H1 (cell line): ENCODE results near the gene CLINT1. TPM values are rescaled to one million over a fixed set of nuclear protein-coding genes. Genes with fewer than 3 reads are reported as not detected.
A peak's percentile ranks its signal among the peaks of the same experiment; 100 is the strongest.

Experiments
- CTCF ChIA-PET: fragments of 300-600 bp; sonication (Branson Sonifier 250); formaldehyde crosslinking; loops from one replicate; lab custom pipeline; 2021; ENCODE audit not compliant: partially characterized antibody; lab: Charles Lee
- POLR2A ChIA-PET: fragments of 300-600 bp; sonication (Branson Sonifier 250); formaldehyde crosslinking; loops from one replicate; lab custom pipeline; 2021; ENCODE audit warnings: inconsistent platforms; ENCODE audit not compliant: partially characterized antibody; lab: Charles Lee
- DNase-seq, 2 experiments: peaks; one replicate each; pipeline versions ENCODE4 v3.0.0 to v3.0.0-alpha.2; 2010 to 2022; ENCODE audit warnings: low spot score in 2 of 2, low read depth in 1 of 2, mixed read lengths in 1 of 2
- FAIRE-seq: peaks from 2 replicates; lab custom pipeline; 2011; peaks lifted over from hg19 to GRCh38; lab: Jason Lieb, UNC
- H2AFZ ChIP-seq: 2 replicates; pipeline ENCODE4 v1.8.1; 2012; ENCODE audit warnings: low read length, inconsistent platforms
- H2AK5ac ChIP-seq: 2 replicates; pipeline ENCODE4 v1.6.1; 2013; ENCODE audit warnings: low read depth, low read length
- H2BK120ac ChIP-seq: replicated peaks from 2 replicates; pipeline ENCODE3; 2013; ENCODE audit warnings: low read depth, low read length, inconsistent platforms
- H2BK12ac ChIP-seq: 2 replicates; pipeline ENCODE4 v1.6.1; 2013; ENCODE audit warnings: low read depth, low read length
- H2BK15ac ChIP-seq: 2 replicates; pipeline ENCODE4 v1.6.1; 2013; ENCODE audit warnings: low read length
- H2BK20ac ChIP-seq: 2 replicates; pipeline ENCODE4 v1.6.1; 2013; ENCODE audit warnings: low read length
- H2BK5ac ChIP-seq: 2 replicates; pipeline ENCODE4 v1.6.1; 2013; ENCODE audit warnings: low read depth, low read length
- H3K14ac ChIP-seq: 2 replicates; pipeline ENCODE4 v1.6.1; 2013; ENCODE audit warnings: inconsistent platforms; ENCODE audit not compliant: insufficient read length
- H3K18ac ChIP-seq: 2 replicates; pipeline ENCODE4 v1.6.1; 2013; ENCODE audit warnings: low read length; ENCODE audit errors: extremely low read depth
- H3K23ac ChIP-seq: 2 replicates; pipeline ENCODE4 v1.6.1; 2013; ENCODE audit warnings: inconsistent platforms; ENCODE audit not compliant: insufficient read length
- H3K23me2 ChIP-seq: 2 replicates; pipeline ENCODE4 v1.6.1; 2013; ENCODE audit warnings: low read depth, low read length
- H3K27ac ChIP-seq: 2 replicates; pipeline ENCODE4 v1.6.1; 2011; ENCODE audit warnings: low read depth, low read length, inconsistent platforms
- H3K27me3 ChIP-seq, 4 experiments: replicated peaks in 1 of 4; 1 replicate in 1 of 4; 2 replicates in 3 of 4; pipeline versions ENCODE4 v1.6.1 to v1.8.1; 2011 to 2013; ENCODE audit warnings: low read length in 3 of 4, mild to moderate bottlenecking in 3 of 4, inconsistent platforms in 2 of 4, mixed read lengths in 2 of 4, moderate library complexity in 1 of 4; ENCODE audit not compliant: control insufficient read depth in 3 of 4, insufficient read depth in 3 of 4; ENCODE audit errors: extremely low read depth in 1 of 4
- H3K36me3 ChIP-seq, 4 experiments: 2 replicates each; pipeline versions ENCODE4 v1.6.1 to v1.8.1; 2011 to 2013; ENCODE audit warnings: mild to moderate bottlenecking in 4 of 4, low read length in 3 of 4, moderate library complexity in 2 of 4, control low read depth in 1 of 4, inconsistent platforms in 1 of 4; ENCODE audit not compliant: insufficient read depth in 4 of 4, control insufficient read depth in 2 of 4
- H3K4ac ChIP-seq: replicated peaks from 2 replicates; pipeline ENCODE3; 2013; ENCODE audit warnings: low read length, low read depth, mixed read lengths, inconsistent platforms; ENCODE audit not compliant: insufficient read length
- H3K4me1 ChIP-seq, 4 experiments: replicated peaks in 1 of 4; 1 replicate in 1 of 4; 2 replicates in 3 of 4; pipeline versions ENCODE4 v1.6.1 to v1.8.1; 2011 to 2013; ENCODE audit warnings: low read length in 3 of 4, inconsistent platforms in 2 of 4, mixed read lengths in 1 of 4; ENCODE audit not compliant: insufficient read depth in 4 of 4, control insufficient read depth in 3 of 4
- H3K4me2 ChIP-seq, 2 experiments: 2 replicates each; pipeline versions ENCODE4 v1.6.1 to v1.8.1; 2011 to 2013; ENCODE audit warnings: low read depth in 2 of 2, low read length in 2 of 2, control low read depth in 1 of 2, inconsistent platforms in 1 of 2, mild to moderate bottlenecking in 1 of 2; ENCODE audit not compliant: insufficient read depth in 1 of 2
- H3K4me3 ChIP-seq, 4 experiments: fragments of 200-600, 300-600 bp in 1 of 4; sonication (generic), shearing (Covaris generic), sonication (Bioruptor Twin) in 1 of 4; 2 replicates each; pipeline versions ENCODE4 v1.5.1 to v1.8.1; 2011 to 2016; ENCODE audit warnings: low read length in 4 of 4, low read depth in 3 of 4, control low read depth in 2 of 4, inconsistent platforms in 2 of 4, mild to moderate bottlenecking in 2 of 4, mixed read lengths in 1 of 4, moderate library complexity in 1 of 4; ENCODE audit not compliant: insufficient read depth in 2 of 4; ENCODE audit errors: extremely low read depth in 1 of 4
- H3K56ac ChIP-seq: replicated peaks from 2 replicates; pipeline ENCODE3; 2013; ENCODE audit warnings: low read depth, mild to moderate bottlenecking, mixed read lengths, low read length, inconsistent platforms; ENCODE audit not compliant: insufficient read length
- H3K79me1 ChIP-seq: 2 replicates; pipeline ENCODE4 v1.6.1; 2013; ENCODE audit warnings: low read depth, low read length, control low read depth
- H3K79me2 ChIP-seq, 2 experiments: 2 replicates each; pipeline versions ENCODE4 v1.6.1 to v1.8.1; 2012 to 2013; ENCODE audit warnings: low read length in 2 of 2, mild to moderate bottlenecking in 2 of 2, inconsistent platforms in 1 of 2; ENCODE audit not compliant: insufficient read depth in 2 of 2, control insufficient read depth in 1 of 2
- H3K9ac ChIP-seq, 4 experiments: replicated peaks in 1 of 4; 1 replicate in 1 of 4; 2 replicates in 3 of 4; pipeline versions ENCODE4 v1.6.1 to v1.8.1; 2011 to 2013; ENCODE audit warnings: low read depth in 3 of 4, low read length in 3 of 4, control low read depth in 2 of 4, mild to moderate bottlenecking in 2 of 4, moderate library complexity in 2 of 4, inconsistent platforms in 1 of 4; ENCODE audit errors: extremely low read depth in 1 of 4
- H3K9me3 ChIP-seq, 2 experiments: 2 replicates each; pipeline versions ENCODE4 v1.6.1 to v1.8.1; 2012 to 2013; ENCODE audit warnings: mild to moderate bottlenecking in 2 of 2, moderate library complexity in 2 of 2, control low read depth in 1 of 2, inconsistent platforms in 1 of 2, low read depth in 1 of 2, low read length in 1 of 2, mixed read lengths in 1 of 2; ENCODE audit not compliant: insufficient read depth in 2 of 2
- H4K20me1 ChIP-seq, 2 experiments: replicated peaks in 1 of 2; 2 replicates each; pipeline versions ENCODE3 to v1.8.1; 2011 to 2013; ENCODE audit warnings: inconsistent platforms in 2 of 2, low read length in 2 of 2, mild to moderate bottlenecking in 1 of 2; ENCODE audit not compliant: insufficient read depth in 2 of 2, control insufficient read depth in 1 of 2
- H4K5ac ChIP-seq: 2 replicates; pipeline ENCODE4 v1.6.1; 2013; ENCODE audit warnings: low read length, low read depth, mixed read lengths, inconsistent platforms; ENCODE audit not compliant: insufficient read length
- H4K8ac ChIP-seq: 2 replicates; pipeline ENCODE4 v1.8.0; 2013; ENCODE audit warnings: mild to moderate bottlenecking, moderate library complexity, low read length, inconsistent platforms; ENCODE audit not compliant: insufficient read depth; ENCODE audit errors: extremely low read depth
- H4K91ac ChIP-seq: replicated peaks from 2 replicates; pipeline ENCODE3; 2013; ENCODE audit warnings: low read length, mixed read lengths, inconsistent platforms; ENCODE audit not compliant: insufficient read length
- ASH2L ChIP-seq: fragments of 200-600, 300-600 bp; sonication (generic); IDR thresholded peaks from one replicate; pipeline ENCODE4 v1.7.1; 2017; ENCODE audit warnings: low read length
- BACH1 ChIP-seq: IDR thresholded peaks from 2 replicates; pipeline ENCODE4 v1.6.1; 2012; ENCODE audit warnings: low read length, improper control_type of control experiment
- CBX5 ChIP-seq: fragments of 300-800, 300-1000 bp; sonication (generic); IDR thresholded peaks from 2 replicates; pipeline ENCODE4 v1.7.1; 2016; ENCODE audit warnings: antibody characterized with exemption, low read length, low read depth
- CHD1 ChIP-seq: IDR thresholded peaks from 2 replicates; pipeline ENCODE4 v1.6.1; 2012; ENCODE audit warnings: low read depth, low read length, improper control_type of control experiment
- CHD2 ChIP-seq: IDR thresholded peaks from 2 replicates; pipeline ENCODE4 v1.6.1; 2012; ENCODE audit warnings: low read length, improper control_type of control experiment
- FOSL1 ChIP-seq: IDR thresholded peaks from 2 replicates; pipeline ENCODE4 v1.6.1; 2011; ENCODE audit warnings: mild to moderate bottlenecking, low read depth, low read length, moderate library complexity; ENCODE audit not compliant: insufficient read depth
- GABPA ChIP-seq: IDR thresholded peaks from 2 replicates; pipeline ENCODE4 v1.6.1; 2011; ENCODE audit warnings: mild to moderate bottlenecking, low read length, moderate library complexity, borderline replicate concordance; ENCODE audit not compliant: insufficient read depth
- HDAC6 ChIP-seq: IDR thresholded peaks from one replicate; pipeline ENCODE4 v1.7.1; 2012; ENCODE audit warnings: low read depth, mild to moderate bottlenecking, inconsistent platforms, low read length, moderate library complexity
- KDM5A ChIP-seq: fragments of 200-600 bp; IDR thresholded peaks from 2 replicates; pipeline ENCODE4 v1.7.1; 2012; ENCODE audit warnings: mild to moderate bottlenecking, low read length, inconsistent platforms, mixed read lengths
- RAD21 ChIP-seq, 2 experiments: IDR thresholded peaks in 1 of 2; conservative IDR thresholded peaks in 1 of 2; 2 replicates each; pipeline ENCODE4 v1.6.1; 2011; ENCODE audit warnings: low read depth in 2 of 2, low read length in 2 of 2, improper control_type of control experiment in 1 of 2, inconsistent platforms in 1 of 2, mild to moderate bottlenecking in 1 of 2, moderate library complexity in 1 of 2
- RBBP5 ChIP-seq: IDR thresholded peaks from 2 replicates; pipeline ENCODE4 v1.7.1; 2012; ENCODE audit warnings: low read depth, mild to moderate bottlenecking, inconsistent platforms, low read length, moderate library complexity, borderline replicate concordance
- RFX5 ChIP-seq: IDR thresholded peaks from 2 replicates; pipeline ENCODE4 v1.6.1; 2011; ENCODE audit warnings: low read depth, low read length, improper control_type of control experiment, borderline replicate concordance
- SP1 ChIP-seq: IDR thresholded peaks from 2 replicates; pipeline ENCODE4 v1.6.1; 2011; ENCODE audit warnings: low read depth, low read length
- SUZ12 ChIP-seq: fragments of 200-600 bp; sonication (generic); IDR thresholded peaks from 2 replicates; pipeline ENCODE4 v1.6.1; 2012; ENCODE audit warnings: mild to moderate bottlenecking, inconsistent platforms, low read length, moderate library complexity, mixed read lengths
- TCF12 ChIP-seq: IDR thresholded peaks from 2 replicates; pipeline ENCODE4 v1.6.1; 2011; ENCODE audit warnings: low read depth, mild to moderate bottlenecking, low read length
- WGBS, 2 experiments: shearing (Covaris generic) in 1 of 2; methylation state at CpG; one replicate each; pipeline versions ENCODE4 v1.1.6 to v1.1.7; 2013 to 2015; ENCODE audit warnings: low lambda C conversion rate in 2 of 2, mixed read lengths in 2 of 2, inconsistent platforms in 1 of 2, low coverage in 1 of 2, missing lambda C conversion rate in 1 of 2; ENCODE audit not compliant: insufficient replicate concordance in 2 of 2, insufficient coverage in 1 of 2, insufficient read length in 1 of 2; ENCODE audit errors: extremely low coverage in 1 of 2, missing lambda C conversion rate in 1 of 2; 5-methylcytosine and 5-hydroxymethylcytosine counted together
- polyA plus RNA-seq, 7 experiments: library from polyadenylated mRNA; depleted of rRNA in 3 of 7; stranded (reverse) in 5 of 7; unstranded in 2 of 7; fragments of >200 nt in 5 of 7; fragments of 200-250 nt in 2 of 7; gene quantifications; 1 replicate in 5 of 7; 2 replicates in 1 of 7; 4 replicates in 1 of 7; pipeline versions ENCODE4 v1.2.1 to v1.2.3, GENCODE V29; 2011 to 2013; ENCODE audit warnings: missing spikeins in 2 of 7, mixed read lengths in 2 of 7
- total RNA-seq: library from RNA; stranded (reverse); fragmentation: NEBNext Ultra II Directional; extraction: Animal tissue kit (Norgen Biotek cat#: 25700); gene quantifications from 2 replicates; pipeline ENCODE4 v1.2.1, GENCODE V29; 2021

Gene CLINT1
- total and polyA plus RNA-seq, 2 of the 8 experiments (the other 6 are each of a cell fraction or from before 2014, with no cell fraction given): 85.9 to 140 TPM

DNA sequence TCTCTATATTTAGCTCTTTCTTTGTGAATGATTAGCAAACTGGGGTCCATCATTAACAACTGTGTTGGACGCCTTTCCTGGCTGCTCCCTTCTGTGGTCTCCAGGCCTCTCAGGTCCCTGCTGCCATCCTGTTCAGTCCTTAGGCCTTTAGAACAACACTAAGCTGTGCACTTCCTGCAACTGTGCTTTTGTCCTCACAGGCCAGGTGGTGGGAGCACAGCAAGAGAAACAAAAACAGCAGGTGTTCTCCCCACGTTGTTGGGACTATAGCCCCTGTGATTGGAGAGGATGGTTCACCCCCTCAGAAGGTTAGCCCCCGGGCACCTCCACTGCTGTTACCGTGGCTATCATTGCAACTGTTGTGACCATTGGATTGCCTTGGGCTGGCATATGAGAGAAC, 41.7 kb upstream of the CLINT1 start:
- no peak overlapping the region for H3K56ac ChIP-seq
- DNase-seq: no peak
- H2BK12ac ChIP-seq: peak overlapping the region; percentile 63; the same call in 1 of the 2 replicates
- no peaks in the 10 kb centered on the region for H4K20me1 ChIP-seq
- no peak overlapping the region for H3K14ac ChIP-seq
- H3K79me1 ChIP-seq: no peaks in the 10 kb centered on the region
- H4K5ac ChIP-seq: no peak overlapping the region
- no peak overlapping the region for H3K4ac ChIP-seq
- peak overlapping the region; percentile 48; the same call in 1 of the 2 replicates for H2AFZ ChIP-seq
- H3K4me3 ChIP-seq: no peak overlapping the region
- POLR2A ChIA-PET: interaction anchor here (0.6 kb wide), 1 partner anchor 100 kb away, joined by 4 read pairs; no protein-coding TSS in a partner anchor
- no peak overlapping the region for H2BK20ac ChIP-seq
- no peak overlapping the region for H3K18ac ChIP-seq
- H2AK5ac ChIP-seq: no peak overlapping the region
- H2BK120ac ChIP-seq: peak overlapping the region; percentile 47
- no peak overlapping the region; a peak in 1 of 4 replicates for H3K4me2 ChIP-seq
- WGBS, 2 experiments: 60% methylated on average over 4 of the region's 4 CpGs; no CpG with 5 or more reads in 1 of the 2 experiments
- peaks cover 0 to 3% (median 2%) of the 10 kb centered on the region in 4 experiments; a peak in 2 of 7 replicates for H3K4me1 ChIP-seq
- no peaks in the 10 kb centered on the region for H3K79me2 ChIP-seq
- H3K23ac ChIP-seq: no peak overlapping the region
- no peaks in the 10 kb centered on the region for H3K27me3 ChIP-seq
- H3K36me3 ChIP-seq: no peaks in the 10 kb centered on the region
- no peaks in the 10 kb centered on the region for H3K9me3 ChIP-seq
- no peak overlapping the region for H2BK5ac ChIP-seq
- no peak overlapping the region for H4K91ac ChIP-seq
- H4K8ac ChIP-seq: no peak overlapping the region
- FAIRE-seq: peak; percentile 66
- H3K23me2 ChIP-seq: no peaks in the 10 kb centered on the region
- CTCF ChIA-PET: interaction anchor here (0.7 to 6.3 kb wide), 6 partner anchors 17 to 98 kb away, joined by 3 to 27 read pairs (median 4); no protein-coding TSS in a partner anchor
- H2BK15ac ChIP-seq: no peak overlapping the region
- H3K9ac ChIP-seq: no peak overlapping the region
- no peak overlapping the region for H3K27ac ChIP-seq
- TF ChIP-seq CBX5 (no peak), FOSL1 (no peak), SUZ12 (no peak), CHD1 (no peak), RAD21 (IDR thresholded peaks at IDR 0.05 in 1 of 2, conservative IDR thresholded peaks at IDR 0.05 in 1 of 2; ENCODE audit: low read depth in 2 of 2, low read length in 2 of 2) (no peak), HDAC6 (no peak), ASH2L (no peak), SP1 (no peak), BACH1 (no peak), GABPA (no peak), RBBP5 (no peak), TCF12 (no peak), RFX5 (no peak), CHD2 (no peak), KDM5A (no peak)
